GM18508 (cell line): ENCODE data around the gene MCRIP1.

Experiments used
- ATAC-seq: cut with Tn5 transposase; IDR thresholded peaks from one replicate; pipeline ENCODE4 v1.9.1; 2021; ENCODE audit warnings: moderate number of reproducible peaks; ENCODE audit not compliant: insufficient read depth, unreplicated experiment

Gene MCRIP1, protein sequence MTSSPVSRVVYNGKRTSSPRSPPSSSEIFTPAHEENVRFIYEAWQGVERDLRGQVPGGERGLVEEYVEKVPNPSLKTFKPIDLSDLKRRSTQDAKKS

DNA sequence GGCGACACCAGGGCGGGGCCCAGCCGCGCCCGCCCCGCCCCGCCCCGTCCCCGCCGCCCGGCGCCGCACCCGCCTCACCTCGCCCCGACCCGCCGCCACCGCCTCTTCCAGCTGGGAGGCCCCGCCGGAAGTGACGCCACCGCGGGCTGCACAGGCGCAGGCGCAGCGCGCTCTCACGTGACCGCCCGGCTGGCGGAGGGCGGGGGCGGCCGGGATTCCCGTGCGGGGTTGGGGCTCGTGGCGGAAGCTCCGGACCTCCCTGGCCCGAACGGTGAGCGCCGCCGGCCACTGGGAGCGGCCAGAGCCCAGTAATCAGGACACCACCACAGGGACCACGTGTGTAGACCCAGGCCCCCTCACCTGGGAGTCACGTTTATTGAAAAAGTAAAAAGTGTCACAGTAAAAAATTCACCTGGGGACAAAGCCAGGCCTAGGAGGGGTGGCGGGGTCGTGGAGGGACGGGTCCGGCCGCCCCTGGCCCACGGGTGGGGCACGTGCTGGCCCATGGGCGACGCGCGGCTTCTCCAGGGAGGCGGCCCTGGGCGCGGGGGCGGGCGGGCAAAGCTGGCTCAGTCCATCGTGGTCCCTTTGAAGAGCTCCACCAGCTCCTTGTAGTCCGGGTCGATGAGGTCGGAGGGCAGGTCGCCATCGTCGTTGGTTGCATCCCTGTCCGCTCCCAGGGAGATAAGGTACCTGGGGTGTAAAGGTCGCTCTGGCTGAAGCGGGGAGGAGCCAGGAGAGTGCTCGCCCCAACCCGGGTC lies at the start of gene MCRIP1:
TSS of gene MCRIP1 (minus strand) at position 132 of the 761 bp plus-strand sequence. CDS start 8,785 bp downstream, outside the sequence.
- ATAC-seq, result no peak

DNA sequence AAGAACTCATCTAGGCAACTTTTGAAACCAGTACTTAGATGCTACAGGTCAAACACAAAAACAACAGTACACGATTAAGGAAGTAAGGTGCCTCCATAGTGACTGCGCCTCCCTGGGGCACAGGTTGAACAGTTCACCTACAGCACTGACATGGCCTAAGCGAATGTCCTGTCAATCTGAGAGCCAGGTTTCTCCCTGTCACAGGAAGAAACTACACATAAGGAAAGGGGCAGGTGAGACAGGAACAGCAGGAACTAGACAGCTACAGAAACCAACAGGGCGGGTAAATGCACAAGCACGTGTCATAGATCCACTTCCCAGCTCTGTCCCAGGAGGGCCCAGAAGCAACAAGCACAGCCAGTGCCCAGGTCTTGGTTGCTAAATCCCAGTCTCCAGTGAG lies 46.0 kb upstream of the MCRIP1 start:
- no peak for ATAC-seq

DNA sequence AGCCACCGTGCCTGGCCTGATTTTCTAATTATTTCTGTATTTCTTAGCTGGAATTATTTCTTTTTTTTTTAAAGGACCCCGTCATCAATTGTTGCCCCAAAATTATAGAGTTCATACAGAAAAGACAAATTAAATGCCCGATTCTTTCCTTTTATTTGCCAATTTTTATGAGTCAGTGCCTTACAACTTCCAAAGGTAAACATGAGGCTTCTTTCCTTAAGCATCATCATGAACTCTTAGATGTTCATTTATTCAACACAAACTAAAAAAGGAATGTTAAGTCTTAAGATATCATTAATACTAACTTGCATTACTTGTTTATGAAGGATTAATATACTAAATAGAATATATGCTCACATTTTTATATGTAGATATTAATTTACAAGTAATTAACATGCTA lies 45.2 kb upstream of the MCRIP1 start:
- ATAC-seq, result no peak

DNA sequence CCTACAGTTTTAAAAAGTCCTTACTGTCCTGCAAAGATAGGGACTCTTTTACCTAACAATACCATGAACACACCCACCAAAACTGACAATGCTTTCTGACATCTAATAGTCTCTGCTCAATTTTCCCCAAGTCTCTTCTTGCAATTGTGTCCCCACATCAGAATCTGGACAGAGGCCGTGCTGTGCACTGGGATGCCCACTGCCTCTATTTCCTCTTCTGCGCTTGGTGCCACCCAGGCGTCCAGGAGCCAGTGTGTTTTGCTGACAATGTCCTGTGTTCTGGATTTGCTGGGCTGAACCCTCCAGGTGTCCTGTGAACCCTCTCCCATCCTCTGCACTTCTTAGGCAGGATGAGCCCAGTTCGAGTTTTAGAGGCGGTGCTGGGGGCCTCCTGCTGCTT lies 44.5 kb upstream of the MCRIP1 start:
- no peak for ATAC-seq

DNA sequence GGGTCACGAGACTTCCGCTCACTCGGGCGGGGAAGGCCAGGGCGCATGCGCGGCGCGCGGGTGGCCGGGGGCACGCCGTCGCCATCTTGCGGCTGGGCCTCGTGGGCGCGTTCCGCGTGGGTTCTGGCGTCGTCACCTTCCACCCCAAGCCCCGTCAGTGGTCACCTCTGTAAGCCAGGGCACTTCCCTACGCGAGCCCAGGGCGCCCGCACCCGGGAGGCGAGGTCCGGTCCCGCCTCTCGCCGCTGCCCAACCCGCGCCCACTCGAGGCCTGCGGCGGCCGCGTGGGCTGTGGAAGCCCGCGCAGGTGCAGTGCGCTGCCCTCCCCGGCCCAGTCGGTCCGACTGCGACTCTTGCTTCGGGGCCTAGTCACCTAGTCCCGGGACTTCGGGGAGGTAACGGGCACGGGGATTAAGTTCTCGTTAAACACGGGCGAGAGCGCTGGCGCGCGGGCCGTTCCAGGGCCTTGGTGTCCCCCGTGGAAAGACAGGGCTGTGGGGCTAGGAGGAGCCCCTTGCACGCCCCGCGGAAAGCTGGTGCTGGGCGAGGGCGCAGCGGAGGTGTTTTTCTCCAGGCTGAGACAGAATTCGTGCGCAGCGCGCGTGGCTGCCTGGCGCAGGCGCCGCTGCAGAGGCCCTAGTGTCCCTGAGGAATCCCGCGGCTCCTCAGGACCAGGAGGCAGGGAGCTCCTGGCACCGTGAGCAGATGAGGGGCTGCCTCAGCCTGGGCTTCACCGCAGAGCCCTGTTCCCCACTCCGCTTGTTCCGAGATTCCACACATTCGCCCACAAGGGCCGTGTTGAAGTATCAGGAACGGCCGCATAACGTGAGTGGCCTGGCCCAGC lies 38.5 kb upstream of the MCRIP1 start:
- ATAC-seq, result no peak

DNA sequence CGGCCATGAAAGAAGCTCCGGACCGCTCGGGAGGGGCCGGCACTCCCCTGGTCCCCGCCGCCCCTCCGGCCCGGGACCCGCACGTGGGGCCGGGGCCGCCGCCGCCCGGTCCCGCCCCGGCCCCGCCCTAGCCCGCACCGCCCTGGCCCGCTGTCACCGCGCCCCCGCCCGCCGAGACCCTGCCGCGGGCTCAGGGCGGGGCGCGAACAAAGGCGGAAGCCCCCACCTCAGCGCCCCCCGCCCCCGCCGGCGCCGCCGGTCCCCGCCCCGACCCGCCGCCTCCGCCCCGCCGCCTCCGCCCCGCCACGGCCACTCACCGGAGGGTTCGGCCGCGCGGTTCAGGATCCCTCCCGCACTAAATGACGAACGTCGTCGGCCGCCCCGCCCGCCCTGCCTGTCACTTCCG lies 37.9 kb upstream of the MCRIP1 start, which contains the start of gene ARHGDIA:
TSS of gene ARHGDIA (minus strand) at position 357 of the 406 bp plus-strand sequence. CDS start 1,407 bp downstream, outside the sequence.
- no peak for ATAC-seq

DNA sequence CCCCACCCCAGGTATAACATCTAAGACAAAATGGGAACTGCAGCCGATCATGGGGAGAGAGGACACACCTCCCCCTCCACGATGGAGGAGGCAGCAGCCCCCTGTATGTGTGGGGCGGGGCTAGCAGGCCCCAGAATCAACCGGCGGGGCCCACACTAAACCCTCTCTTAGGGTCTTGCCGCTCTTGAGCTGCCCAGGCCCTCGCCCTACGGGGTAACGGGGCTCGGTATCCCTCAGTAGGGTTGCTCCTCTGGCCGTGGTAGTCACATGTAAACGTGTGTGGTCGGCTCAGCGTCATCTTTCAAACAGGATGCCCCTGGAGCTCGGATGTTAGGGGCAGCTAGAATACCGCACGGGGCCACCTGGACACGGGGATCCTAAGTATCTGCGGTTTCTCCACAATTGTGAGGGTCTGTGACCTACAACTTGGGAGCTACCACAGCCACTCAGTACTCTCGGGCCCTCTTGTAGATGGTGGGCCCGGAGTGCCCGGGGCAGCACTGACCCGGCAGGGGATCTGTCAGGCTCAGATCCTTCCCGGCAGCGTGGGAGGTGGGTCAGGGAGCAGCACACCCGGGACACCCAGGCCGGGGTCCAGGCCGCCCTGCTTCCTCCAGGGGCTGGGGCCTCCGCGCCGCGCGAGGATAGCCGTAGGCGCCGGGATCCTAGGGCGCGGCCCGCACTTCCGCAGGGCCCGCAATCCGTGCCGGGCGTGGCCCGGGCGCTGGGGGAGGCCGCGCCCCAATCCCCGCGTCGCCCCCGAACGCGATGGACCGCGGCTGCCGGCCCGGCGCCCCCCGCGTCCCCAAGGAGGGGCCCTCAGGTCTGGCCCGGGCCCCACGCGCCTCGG lies 37.3 kb upstream of the MCRIP1 start:
- ATAC-seq, result no peak

DNA sequence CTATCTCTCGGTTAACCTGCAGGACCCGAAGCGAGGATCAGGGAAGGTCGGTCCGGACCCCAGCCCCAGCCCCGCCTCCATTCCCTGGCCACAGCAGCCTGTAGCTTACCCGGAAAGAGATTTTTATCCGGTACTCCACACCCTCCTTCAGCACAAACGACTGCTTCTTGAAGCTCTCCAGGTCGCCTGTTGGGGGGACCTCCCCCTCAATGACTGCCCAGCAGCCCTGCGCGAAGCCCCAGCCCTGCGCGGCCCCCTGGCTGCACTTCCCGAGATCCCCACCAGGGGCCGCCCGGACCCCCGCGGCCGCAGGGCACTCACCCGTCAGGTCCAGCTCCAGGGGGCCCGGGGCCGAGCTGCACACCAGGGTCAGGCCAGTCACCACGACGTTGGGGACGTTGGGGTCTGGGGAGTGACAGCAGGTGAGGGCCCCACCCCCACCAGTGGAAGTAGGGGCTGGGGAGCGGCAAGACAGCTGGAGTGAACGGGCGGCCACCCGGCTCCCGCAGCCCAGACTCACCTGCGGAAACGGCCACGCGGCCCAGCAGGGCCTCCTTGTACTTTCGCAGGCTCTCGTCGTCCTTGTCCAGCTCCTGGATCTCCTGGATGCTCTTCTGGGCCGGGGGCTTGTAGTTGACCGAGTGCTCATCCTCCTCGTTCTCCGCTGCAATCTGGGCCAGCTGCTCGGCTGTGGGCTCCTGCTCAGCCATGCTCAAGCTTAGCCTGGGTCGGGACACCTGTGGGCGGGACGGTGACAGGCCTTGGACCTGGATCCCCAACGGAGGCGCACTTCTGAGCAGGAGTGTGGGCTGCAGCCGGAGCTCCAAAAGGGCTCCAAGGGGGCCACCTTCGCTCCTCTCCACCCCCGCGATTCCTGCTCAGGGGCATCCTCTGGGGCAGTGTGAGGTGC lies 36.4 kb upstream of the MCRIP1 start:
- no peak for ATAC-seq

DNA sequence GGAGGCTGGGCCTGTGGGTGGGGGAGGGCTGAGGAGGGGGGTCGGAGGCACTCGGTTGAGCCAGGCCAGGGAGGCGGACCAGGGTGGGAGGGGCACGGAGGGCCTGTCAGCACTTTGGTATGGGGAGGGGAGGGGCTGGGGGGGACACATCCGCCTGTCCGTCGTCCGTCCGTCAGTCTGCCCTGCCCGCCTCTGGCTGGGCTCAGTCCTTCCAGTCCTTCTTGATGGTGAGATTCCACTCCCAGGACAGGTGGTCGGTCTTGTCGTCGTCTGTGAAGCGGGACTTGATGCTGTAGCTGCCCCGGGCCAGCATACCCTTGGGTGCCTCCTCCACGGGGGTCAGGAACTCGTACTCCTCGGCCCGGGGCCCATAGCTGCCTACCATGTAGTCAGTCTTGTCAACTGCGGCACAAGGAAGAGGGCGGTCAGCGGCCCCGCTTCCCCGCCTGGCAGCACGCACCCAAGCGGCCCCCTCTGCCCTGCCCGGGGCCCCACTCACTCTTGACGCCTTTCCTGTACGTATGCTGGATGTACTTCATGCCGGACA lies 35.7 kb upstream of the MCRIP1 start:
- no peak for ATAC-seq

DNA sequence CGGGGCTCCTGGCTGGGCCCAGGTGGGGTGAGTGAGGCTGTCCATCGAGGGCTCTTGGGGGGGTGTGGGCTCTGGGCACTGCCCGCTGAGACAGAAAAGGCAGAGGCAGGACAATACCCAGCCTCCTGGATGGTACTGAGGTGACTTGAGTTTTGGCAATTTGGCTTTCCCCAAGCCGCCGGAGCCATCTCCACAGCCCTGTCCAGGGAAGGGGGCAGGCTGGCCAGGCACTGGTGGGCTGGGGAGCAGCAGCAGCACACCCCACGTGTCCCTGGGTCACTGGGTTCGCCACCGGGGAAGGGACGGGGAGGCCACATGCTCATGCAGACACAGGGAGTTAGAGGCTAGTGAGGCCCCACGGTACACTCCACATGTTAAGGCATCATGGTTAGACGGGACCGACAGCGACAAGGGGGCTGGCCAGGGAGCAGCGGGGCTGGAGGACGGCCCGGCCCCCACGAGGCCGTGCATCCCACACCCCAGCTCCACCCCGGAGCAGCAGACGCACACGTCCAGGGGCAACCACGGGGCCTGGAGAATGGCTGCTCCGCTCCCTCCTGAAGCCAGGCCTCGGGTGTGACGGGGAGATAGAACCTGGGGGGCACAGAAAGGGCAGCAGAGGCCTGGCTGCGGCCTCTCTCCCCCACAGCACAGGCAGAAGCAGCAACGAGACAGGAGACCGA lies 35.0 kb upstream of the MCRIP1 start:
- no peak for ATAC-seq

DNA sequence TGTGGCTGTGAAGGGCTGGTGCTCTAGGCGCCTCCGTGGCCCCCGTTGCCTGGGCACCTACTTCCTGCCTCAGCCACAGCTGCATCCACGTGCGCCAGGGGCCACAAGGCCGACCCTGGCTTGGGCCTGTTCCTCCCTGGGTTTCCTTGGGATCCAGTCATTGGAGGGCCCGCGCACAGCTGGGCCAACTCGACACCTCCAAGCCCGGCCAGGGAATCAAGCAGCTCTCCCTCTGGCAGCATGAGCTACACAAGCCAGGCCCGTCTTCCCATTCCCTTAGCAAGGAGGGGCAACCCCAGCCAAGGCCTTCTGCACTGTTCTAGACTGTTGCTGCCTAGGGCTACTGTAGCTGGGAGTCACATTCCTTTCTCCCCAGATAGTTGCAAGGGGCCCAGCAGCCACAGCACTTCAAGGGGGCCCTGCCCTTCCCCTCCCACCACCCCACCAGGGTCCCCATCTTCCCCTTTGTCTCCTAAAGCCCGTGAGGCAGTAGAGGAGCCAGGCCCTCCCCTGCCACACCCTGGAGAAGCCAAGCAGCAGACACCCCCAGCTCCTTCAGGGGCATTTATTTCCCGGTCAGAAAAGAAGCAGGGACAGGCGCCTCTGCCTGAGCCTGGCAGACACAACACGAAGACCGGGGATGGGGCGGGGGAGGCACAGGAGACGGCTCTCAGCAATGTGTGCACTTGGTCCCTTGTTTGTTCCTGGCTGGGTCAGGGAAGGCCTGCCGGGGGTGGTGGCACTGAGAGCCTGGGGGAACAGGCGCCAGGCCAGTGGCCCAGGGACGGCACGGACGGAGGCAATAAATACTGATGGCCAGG lies 34.3 kb upstream of the MCRIP1 start:
- ATAC-seq, result no peak

DNA sequence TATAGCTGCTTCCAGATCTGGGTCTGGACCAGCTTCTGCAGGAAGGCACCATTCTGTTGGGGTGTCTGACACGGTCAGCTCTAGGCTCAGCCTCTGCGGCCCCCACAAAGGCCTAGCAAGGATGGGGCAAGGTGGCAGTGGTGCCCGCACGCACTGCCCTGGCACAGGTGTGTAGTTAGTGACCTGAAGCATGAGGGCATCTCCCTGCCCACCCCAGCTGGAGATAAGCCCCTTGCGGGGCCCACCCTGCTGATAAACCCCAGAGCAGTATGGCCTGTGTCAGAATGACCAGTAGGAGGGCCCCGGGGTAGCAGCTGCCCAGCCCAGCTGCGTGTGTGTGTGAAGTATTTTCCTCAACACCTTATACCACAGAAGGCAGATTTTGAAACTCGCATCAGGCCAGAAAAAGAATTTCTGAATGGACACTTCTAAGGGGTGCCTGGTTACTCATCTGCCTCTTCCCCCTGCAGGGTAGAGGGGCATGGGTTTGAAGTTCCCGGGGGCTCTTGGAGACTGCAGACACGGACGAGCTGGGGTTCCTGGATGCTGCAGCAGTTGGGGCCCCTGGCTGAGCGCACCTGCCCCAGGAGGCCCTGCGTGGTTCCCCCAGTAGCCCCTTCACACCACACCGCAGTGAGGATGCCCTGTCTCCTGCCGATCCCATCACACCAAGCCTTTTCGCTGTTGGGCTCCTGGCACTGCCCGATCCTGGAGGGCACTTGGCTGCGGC lies 33.5 kb upstream of the MCRIP1 start:
- no peak for ATAC-seq

DNA sequence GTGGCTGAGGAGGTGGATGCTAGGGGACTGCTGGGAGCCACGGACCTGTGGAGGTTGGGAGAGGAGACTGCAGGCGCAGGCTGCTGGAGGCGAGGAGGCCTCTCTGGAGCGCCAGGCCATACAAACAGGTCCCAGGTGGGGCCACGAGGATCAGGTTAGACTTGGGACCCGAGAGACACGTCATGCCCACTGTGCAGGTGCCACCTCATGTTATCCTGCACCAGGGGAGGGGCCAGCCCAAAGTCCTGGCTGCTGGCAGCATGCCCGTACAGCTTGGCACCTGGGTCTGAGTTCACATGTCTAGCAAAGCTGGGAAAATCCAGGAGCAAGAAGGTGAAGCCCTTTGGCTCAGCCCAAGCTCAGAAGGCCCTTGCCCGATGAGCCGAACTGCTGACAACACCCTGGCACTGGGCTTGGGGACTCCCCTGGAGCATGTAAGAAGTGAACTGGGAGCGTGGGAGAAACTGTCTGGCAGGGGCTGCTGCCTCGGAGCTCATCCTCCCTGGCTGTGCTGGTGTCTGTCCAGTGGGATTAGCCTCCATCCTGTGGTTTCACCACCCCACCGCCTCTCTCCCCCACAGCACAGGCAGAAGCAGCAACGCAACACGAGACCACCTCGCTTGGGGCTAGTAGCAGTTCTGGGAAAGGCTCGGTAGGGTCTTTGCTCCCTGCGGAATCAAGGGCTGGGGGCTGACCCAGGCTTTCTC lies 32.8 kb upstream of the MCRIP1 start:
- ATAC-seq, result no peak

DNA sequence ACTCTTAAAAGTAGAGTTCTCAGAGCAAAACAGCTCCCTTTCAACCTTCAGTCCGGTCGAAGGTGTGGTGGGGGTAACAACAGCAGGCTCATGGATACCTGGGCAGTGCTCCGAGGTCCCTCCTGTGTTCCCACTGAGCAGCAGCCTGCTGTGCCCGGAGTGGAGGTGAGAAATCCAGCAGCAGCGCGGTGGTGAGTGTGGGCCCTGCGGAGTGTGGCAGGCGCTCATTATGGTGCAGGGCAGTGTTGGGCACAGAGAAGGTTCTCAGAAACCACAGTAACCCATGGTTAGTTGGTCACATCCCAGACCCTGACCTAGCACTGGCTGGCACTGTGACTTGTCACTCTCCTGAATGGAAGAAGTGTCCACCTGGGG lies 32.3 kb upstream of the MCRIP1 start:
- no peak for ATAC-seq

DNA sequence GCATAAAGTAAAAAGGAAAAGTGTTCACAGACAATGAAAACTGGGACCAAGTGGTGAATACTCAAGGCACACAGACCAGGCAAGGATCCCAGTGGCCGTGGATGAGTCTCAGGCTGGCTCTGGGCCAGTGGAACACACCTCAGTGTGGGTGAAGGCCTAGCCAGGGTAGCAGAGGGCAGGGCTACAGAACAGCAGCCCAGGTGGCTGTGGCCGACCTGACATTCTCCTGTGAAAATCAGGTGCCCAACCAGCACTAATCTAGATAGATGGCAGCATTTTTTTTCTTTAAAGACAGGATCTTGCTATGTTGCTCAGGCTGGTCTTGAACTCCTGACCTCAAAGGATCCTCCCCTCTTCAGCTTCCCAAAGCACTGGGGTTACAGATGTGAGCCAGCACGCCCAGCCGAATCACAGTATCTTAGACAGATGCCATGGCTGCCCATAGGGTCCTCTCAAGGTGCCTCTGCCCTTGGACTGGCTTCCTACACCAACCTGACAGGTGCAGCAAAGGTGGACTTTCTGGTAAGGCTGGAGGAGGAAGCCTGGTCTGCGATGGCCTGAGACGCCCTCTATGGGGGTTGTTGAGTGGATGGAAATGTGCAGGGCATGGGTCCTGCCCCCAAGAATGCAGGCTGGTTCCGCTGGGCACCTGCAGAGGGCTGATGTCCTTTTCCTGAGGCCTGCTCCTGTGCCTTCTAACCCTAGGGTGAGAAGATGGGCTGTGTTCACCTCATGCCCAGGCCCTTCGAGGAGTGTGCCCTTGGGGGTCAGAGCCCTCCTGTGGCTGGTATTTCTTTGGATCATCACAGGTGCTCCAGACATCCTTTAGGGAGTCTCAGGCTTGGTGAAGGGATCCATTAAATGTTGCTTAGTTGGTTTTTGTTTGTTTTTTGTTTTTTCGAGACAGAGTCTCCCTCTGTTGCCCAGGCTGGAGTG lies 31.0 kb upstream of the MCRIP1 start:
- no peak for ATAC-seq
